HG03558 (cell line): ENCODE measurements around the gene MYMK.

Source experiments
- ATAC-seq: cut with Tn5 transposase; IDR thresholded peaks from one replicate; pipeline ENCODE4 v1.9.1; 2021; ENCODE audit warnings: moderate number of reproducible peaks; ENCODE audit not compliant: unreplicated experiment; ENCODE audit errors: extremely low read depth

Gene MYMK

DNA sequence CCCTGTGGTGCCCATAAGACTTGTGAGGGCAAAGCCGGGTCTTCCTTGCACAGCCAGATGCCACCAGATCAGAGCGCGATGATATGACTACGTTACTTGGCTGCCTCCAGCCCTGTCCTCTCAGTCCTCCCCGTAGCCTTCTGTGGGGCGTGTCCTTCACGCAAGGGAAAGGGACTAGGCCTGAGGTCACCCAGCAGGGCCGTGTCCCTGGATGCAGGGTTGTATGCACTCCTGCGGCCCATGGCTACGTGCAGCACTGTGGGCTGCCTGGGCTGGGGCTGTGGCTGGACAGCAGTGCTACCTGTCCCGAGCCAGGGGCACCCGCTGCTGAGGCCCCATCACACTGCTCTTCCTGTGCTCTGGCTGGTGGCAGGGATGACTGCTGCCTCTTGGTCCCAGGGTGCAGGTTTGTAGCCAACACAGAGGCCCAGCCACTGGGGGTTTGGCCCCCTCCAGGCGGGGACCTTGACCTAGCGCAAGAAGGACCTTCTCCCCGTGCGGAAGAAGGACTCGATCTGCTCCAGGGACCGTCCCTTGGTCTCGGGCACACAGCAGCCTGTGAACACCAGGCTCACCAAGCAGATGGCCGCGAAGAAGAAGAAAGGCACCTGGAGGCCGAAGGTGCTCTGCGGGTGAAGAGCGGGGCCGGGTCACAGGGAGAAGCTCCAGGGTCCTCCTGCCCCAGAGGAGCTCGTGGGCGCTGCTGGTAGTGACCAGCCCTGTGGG is 53.0 kb downstream of the MYMK start:
- no peak for ATAC-seq

DNA sequence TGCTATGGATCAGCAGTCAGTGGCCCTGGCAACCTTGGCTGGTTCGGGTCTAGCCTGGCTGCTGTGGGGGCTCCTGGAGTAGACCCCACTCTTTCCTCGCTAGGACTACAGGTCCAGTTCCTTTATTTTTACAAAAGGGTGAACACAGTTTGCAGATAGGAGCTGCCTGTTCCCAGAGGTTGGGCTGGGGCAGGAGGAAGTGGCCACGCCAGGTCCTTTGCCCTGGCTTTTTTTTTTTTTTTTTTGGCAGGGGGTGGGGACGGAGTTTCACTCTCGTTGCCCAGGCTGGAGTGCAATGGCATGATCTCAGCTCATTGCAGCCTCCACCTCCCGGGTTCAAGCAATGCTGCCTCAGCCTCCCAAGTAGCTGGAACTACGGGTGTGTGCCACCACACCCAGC is 53.8 kb downstream of the MYMK start:
- no peak for ATAC-seq

DNA sequence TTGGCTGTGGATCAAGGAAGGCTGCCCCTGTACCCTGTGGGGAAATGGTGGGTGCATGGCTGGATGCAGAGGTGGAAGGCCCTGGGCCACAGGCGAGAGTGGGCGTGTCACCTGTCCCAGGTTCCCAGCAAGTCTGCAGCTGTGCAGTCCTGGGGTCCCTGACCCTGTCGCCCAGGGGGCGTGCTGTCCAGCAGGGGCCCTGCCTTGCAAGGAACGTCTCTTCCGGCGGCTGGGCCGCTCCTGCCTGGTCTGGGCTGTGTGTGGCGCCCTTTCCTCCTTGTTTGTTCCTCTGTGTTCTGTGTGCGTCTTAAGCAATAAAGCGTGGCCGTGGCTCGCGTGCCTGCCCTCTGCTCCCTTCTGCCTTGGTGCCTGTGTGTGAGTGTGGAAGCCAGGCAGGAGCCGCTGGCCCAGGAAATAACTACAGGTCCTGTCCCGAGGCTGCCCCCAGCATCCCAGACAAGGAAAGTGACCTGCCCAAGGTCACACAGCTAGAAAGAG is 54.3 kb downstream of the MYMK start:
- ATAC-seq, result no peak

DNA sequence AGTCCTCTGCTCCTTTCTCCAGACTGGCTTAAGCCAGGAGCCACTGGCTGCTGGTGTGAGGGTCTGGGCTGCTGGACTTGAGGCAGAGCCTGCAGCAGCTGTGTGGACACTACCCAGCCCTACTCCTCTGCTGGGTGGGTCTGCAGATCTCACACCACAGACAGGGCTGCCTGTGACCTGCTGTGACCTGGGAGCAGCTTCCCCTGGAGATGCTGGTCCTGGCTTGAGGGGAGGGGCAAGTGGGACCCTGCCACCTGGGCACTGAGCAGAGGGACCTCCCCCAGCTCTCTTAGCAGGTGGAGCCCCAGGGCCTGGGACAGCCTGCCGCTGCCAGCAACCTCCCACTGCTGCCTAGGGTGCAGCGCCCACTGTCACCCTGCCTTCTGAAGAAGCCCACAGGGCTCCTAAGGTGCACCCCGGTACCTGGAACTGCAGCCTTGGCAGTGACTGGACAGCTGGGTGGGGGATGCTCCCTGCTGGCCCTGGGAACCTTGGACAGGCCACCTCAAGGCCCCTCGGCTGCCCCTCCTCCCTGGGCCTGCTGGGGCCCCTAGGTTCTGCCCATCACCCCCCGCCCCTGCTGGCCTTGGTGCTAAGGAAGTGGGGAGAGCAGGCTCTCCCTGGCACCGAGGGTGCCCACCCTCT is 55.9 kb downstream of the MYMK start:
- no peak for ATAC-seq

DNA sequence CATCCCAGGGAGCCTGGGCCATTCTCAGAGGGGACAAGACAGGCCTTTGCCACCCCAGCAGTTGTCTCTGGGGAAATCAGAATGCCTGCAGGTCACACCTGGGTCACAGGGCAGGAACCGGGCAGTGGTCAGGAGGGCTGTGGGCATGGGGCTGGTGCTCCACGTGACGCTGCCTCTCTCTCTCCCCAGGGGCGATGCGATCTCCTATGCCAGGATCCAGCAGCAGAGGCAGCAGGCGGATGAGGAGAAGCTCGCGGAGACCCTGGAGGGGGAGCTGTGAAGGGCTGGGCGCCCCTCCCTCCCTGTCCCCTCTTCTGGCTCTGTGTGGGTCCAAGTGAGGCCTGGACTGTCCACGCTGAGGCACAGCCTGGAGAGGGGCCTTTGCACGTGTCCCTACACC is 56.4 kb downstream of the MYMK start:
- no peak for ATAC-seq

DNA sequence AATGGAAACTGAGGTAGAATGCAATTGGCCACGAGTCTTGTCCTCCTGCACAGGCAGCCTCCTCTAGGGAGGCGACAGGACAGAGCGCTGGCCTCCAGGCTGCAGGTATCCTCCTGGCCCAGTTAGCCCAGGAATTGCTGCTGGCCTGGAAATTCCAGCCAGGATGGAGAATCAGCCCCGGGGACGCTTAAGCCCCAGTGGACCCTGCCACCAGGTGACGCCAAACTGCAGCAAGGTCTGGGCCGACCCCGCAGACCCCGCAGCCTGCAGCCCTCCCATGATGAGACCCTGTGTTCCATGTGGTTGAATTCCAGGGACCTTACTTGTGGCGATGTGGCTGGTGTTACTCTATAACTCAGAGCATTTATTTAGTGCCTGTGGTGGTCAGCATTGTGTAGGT is 57.7 kb downstream of the MYMK start:
- ATAC-seq, result no peak

DNA sequence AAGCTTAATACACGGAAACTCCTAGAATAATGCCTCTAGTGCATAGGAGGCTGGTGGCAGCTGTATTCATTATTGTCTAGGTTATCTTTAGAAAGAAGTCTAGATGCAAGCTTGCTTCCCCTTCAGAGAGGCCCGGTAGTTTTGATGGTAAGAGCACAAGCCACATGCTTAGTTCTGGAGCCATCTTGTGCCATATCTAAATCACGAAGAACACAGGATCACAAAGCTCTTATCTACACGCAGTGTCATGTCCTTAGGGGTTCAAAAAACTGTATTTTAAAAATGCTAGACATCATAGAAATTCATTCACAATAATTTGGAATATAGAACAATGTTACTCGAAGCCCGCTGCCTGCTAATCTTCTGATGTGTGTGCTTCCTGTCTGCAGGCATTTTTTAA is 58.8 kb downstream of the MYMK start:
- no peak for ATAC-seq

DNA sequence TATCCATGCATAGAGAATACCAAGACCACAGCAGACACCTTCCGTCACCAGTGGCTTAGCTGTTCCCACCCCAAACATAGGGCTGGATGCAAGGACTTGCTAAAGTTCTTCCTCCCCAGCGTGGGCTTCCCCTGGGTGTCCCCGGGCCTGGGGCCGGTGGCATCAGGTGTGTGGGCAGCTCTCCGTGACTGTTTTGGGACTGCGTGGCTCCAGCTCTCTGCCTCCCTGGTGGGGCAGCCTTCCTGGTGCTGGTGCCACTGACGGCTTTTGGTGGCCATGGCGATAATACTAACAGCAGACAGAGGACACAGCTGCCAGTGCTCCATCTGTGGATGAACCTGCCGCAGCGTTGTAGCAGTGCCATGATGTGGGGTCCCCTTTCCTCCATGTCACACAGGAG is 60.1 kb downstream of the MYMK start:
- ATAC-seq, result no peak
